GM13976 (cell line): ENCODE results near the gene CADM2.

Experiments
- DNase-seq: peaks from one replicate; pipeline ENCODE4 v3.0.0; 2012; ENCODE audit warnings: low spot score
- in situ Hi-C: fragments of 300-500 bp; cut with MboI; formaldehyde crosslinking; loops from one replicate; pipeline ENCODE4 v1.12.0; 2022; ENCODE audit warnings: low sequenced_read_pairs, mixed read lengths, inconsistent platforms; ENCODE audit not compliant: unreplicated experiment
- TF ChIP-seq, protein P1 (sequence below): IDR thresholded peaks from 2 replicates; pipeline ENCODE4 v1.5.1; 2012; ENCODE audit warnings: borderline replicate concordance, mild to moderate bottlenecking; ENCODE audit not compliant: insufficient read depth; ENCODE audit errors: extremely low read depth, missing control alignments, control extremely low read depth

Gene CADM2

GRCh38 chr3:85189731-85190130 lies 230.9 kb downstream of the CADM2 start:
- no peak for DNase-seq
- in situ Hi-C loops: no loop called here
- TF ChIP-seq, protein P1, sequence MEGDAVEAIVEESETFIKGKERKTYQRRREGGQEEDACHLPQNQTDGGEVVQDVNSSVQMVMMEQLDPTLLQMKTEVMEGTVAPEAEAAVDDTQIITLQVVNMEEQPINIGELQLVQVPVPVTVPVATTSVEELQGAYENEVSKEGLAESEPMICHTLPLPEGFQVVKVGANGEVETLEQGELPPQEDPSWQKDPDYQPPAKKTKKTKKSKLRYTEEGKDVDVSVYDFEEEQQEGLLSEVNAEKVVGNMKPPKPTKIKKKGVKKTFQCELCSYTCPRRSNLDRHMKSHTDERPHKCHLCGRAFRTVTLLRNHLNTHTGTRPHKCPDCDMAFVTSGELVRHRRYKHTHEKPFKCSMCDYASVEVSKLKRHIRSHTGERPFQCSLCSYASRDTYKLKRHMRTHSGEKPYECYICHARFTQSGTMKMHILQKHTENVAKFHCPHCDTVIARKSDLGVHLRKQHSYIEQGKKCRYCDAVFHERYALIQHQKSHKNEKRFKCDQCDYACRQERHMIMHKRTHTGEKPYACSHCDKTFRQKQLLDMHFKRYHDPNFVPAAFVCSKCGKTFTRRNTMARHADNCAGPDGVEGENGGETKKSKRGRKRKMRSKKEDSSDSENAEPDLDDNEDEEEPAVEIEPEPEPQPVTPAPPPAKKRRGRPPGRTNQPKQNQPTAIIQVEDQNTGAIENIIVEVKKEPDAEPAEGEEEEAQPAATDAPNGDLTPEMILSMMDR: no peak

- TF ChIP-seq, protein P1: no peak
- no peak for DNase-seq
- in situ Hi-C loops: no loop called here
Measured at GRCh38 chr3:85193565-85193964, 234.8 kb downstream of the CADM2 start.

GRCh38 chr3:85208650-85209049 lies 249.9 kb downstream of the CADM2 start:
- DNase-seq: no peak
- TF ChIP-seq, protein P1: no peak

GRCh38 chr3:85210540-85210939 lies 251.8 kb downstream of the CADM2 start:
- no peak for DNase-seq
- in situ Hi-C loops: no loop called here

More at GRCh38 chr3:85208650-85209049, 249.9 kb downstream of the CADM2 start:
- in situ Hi-C loops: no loop called here

GRCh38 chr3:85228966-85229365 lies 270.2 kb downstream of the CADM2 start:
- no peak for DNase-seq
- TF ChIP-seq, protein P1: no peak
- in situ Hi-C loops: no loop called here

More at GRCh38 chr3:85210540-85210939, 251.8 kb downstream of the CADM2 start:
- TF ChIP-seq, protein P1: no peak

DNA sequence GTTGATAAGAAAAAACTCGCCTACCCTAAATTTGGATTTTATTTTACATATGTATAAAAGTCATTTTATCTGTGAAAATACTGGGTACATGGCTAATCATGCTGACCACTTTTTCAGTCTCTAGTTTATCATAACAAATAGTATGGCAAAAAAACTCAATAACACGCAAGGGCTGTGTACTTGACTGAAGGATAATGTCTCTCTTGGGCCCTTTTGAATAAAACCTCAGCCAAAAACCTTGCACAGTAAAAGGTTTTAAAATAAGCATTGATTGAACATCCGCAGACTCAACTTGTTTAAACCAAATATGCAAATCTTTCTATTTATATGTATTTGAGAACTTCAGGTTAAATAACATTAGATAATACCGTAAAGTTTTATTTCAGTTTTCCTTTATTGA lies 285.3 kb downstream of the CADM2 start:
- in situ Hi-C loops: no loop called here
- DNase-seq: no peak
- TF ChIP-seq, protein P1: no peak

DNA sequence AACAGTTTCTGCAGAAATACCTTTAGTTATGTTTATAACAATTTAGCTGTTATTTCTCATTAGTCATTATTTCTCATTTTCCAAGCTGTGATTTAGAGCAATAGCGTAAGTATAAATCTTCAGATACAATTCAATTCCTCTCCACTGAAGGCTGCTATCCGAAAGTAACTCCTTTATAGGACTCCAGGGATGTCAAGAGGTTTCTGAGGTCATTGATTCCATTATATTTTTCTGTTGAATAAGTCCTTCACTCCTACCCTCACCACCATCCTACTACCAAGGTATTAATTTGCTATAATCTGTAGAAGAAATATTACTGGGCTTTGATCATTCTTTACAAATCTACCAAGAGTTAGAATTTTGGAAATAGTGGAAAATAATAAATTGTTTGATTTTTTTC lies 285.7 kb downstream of the CADM2 start:
- no peak for DNase-seq
- TF ChIP-seq, protein P1: no peak
- in situ Hi-C loops: no loop called here
